GM19025 (cell line): ENCODE data around the gene PACSIN1.

Experiments used
- ATAC-seq: cut with Tn5 transposase; IDR thresholded peaks from one replicate; pipeline ENCODE4 v1.9.1; 2021; ENCODE audit warnings: mild to moderate bottlenecking, low read depth, moderate library complexity; ENCODE audit not compliant: unreplicated experiment

PACSIN1 gene

DNA sequence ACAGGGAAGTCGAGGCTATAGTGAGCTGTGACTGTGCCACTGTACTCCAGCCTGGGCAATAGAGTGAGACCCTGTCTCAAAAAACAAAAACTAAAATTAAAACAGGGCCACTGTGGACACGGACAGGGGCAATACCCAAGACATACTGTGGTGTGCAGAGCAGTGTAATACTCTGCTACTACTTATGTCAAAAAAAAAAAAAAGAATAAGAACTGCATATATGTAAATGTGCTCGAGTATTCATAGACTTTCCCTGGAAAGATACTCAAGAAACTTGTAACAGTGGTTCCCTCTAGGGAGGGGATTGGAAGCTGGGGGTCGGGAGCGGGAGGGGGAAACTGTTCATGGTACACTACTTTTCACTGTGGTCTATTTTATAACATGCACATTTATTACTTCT, 74.3 kb downstream of the PACSIN1 start:
- ATAC-seq, result no peak

GRCh38 chr6:34540841-34541240, 75.0 kb downstream of the PACSIN1 start:
- no peak for ATAC-seq

GRCh38 chr6:34543421-34543820, 77.5 kb downstream of the PACSIN1 start:
- no peak for ATAC-seq

DNA sequence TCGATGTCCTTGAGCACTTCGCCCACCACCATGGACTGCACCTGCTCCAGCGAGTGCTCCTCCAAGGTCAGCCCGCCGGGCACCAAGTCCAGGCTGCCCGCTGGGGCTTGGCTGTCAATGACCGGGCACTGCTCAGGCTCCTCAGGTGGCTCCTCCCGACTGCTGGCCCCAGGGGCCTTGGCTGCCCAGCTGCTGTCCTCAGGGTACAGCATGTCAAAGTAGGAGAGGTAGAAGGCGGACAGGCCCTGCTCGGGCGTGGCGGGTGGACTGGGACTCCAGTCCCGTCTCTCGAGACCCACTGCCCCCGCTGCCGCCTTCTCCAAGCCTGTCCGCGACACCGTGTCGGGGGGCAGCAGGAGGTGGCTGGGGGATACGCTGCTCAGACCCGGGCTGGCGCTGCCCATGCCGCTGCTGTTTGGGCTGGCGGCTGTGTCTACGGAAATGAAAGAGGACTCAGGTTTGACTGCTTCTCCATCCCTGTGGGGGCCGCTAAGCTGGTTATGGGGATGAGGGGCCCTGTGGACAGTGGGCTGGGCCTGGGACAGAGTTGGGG, 78.3 kb downstream of the PACSIN1 start:
- no peak for ATAC-seq

- ATAC-seq, result no peak
These were observed 79.0 kb downstream of the PACSIN1 start for GRCh38 chr6:34544776-34545471.

- ATAC-seq, result no peak
These were observed 80.9 kb downstream of the PACSIN1 start for GRCh38 chr6:34546551-34547321.

GRCh38 chr6:34547701-34548644, 82.1 kb downstream of the PACSIN1 start:
- ATAC-seq, result no peak

DNA sequence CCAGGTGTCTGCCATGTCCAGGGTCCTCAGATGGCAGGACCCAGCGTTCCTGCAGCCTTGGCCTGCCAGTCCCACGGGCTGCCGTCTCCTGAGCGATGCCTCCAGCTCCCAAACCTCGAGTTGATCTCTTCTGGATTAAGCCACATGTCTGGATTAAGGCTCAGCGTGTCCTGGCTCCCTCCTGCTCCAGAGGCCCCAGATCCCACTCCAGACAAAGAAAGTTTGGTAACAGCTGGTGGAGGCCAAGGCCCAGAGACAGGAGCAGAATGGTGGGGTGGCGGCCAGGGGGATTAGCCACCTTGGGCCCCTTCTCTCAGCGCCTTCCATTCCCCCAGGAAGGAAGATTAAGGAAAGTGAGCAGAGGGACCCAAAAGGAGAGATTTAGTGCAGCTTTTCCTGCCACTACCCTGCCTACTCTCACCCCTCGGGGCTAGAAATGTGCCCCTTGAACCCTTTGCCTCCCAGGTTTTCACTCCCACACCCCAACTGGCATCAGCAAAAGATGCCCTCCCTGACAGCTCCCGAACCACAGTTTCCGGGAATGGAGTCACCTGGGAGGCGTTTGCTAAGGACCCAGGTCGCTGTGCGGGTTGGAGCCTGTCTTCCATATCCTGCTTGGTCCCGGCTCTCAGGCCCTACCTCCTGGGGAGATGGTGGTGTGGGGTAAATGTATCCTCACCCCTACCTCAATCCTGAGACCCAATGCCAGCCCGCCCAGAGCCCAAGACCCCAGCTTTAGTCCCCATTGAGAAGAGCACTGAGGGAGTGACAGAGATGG, 83.3 kb downstream of the PACSIN1 start:
- ATAC-seq, result no peak

GRCh38 chr6:34549804-34550202, 83.9 kb downstream of the PACSIN1 start:
- ATAC-seq, result no peak

GRCh38 chr6:34551720-34552119, 85.8 kb downstream of the PACSIN1 start:
- no peak for ATAC-seq

DNA sequence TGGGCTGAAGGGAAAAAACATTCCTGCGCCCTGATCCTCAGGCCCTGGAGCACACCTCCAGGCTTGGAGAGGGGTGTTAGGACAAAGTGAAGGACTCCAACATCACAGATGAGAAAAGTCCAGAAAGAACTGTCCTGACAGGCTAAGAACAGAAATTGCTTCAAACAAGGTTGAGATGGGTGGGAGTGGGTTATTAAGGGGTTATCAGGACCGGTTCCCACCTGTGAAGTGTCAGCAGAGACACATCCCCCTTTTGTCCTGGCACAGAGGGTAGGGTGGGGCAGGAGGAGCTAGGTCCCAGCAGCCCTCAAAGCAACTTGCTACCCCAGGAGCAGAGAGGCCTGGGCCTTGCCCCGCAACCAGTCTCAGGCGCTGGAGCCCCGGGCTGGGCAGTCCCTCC, 86.7 kb downstream of the PACSIN1 start:
- no peak for ATAC-seq

DNA sequence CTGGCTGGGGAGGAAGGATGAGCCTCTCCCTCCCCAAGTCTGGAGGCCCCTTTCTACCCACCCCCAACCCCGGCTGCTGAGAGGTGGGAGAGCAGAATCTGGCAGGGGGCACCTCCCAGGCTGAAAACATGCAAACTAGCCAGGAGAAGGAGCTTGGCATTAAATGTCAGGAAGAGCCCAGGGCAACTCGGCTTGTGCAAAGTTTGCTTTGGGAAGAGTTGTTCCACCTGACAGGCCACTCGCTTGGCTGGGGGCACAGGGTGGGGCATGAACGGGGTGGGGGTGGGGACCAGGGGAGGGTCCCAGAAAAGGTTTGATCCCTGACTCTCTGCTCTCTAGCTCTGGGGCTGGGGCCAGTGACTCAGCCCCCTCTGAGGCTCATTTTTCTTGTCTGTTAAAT, 87.3 kb downstream of the PACSIN1 start:
- ATAC-seq, result no peak

DNA sequence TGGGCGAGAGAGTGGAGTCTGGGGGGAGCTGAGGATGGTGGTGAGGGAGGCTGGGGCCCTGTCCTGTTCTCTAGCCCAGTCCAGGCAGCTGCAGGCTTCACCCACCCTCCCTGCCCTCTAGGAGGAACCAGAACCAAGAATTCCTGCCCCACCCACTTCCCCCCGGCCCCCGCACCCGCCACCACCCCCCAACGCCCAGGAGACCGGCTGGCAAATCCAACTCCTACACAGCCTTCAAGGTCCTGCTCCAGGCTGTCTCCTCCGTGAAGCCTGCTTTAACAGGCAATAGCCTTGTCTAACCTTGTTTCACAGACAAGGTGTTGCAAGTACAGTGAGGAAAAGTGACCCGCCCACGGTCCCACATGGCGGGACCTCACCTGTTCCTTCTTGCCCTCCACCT, 87.9 kb downstream of the PACSIN1 start:
- no peak for ATAC-seq

- ATAC-seq, result no peak
These were observed 88.6 kb downstream of the PACSIN1 start for GRCh38 chr6:34554291-34555006.

GRCh38 chr6:34555007-34555322, 89.1 kb downstream of the PACSIN1 start:
- no peak for ATAC-seq

DNA sequence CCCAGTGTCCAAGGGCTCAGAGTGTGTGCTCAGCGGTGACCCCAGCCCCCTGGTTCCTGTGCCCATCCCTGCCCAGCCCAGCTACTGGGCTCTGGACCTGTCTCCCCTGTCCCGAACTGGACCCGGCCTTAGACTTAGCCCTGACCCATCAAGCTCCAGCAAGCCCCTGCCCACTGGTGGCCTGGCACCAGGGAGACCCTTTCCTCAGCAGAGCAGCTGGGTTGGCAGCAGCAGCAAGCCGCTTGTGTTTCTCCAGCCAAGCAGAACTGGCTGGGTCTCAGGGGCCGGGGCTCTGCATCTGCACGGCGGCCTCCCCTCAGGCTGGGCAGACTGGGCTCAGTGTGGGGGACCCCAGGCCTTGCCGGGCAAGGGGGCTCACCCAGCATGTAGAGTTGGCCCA, 89.5 kb downstream of the PACSIN1 start:
- ATAC-seq, result no peak

DNA sequence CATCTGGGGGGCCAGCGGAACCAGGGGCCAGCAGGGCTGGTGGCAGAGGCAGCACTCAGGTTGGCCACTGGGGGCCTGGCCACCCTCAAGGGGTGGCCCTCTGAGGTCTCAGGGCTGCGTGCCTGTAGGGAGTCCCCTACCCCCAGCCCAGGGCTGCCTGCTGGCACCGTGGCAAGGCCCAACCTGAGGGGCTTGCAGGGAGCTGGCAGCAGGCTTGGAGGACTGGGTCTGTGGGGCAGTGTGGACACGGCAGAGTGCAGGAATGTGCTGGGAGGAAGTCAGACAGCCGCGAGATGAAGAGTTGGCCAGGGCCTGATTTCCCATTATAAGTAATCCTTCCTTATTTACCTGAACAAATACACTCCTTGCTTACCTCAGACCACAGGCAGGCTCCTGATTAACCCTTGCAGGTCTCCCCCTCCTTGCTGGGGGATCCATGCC, 90.2 kb downstream of the PACSIN1 start, which contains the start of gene SPDEF:
Gene SPDEF, minus strand, starts transcription at position 299 of the 441 bp plus-strand sequence. CDS start 11,874 bp downstream, outside the sequence.
- ATAC-seq, result no peak

- ATAC-seq, result no peak
These were observed 90.6 kb downstream of the PACSIN1 start for GRCh38 chr6:34556493-34556892.

- ATAC-seq, result no peak
These were observed 91.4 kb downstream of the PACSIN1 start for GRCh38 chr6:34557228-34557627.
